SKM-1 treated with dmso at 0.1 percent for 144 hours (cell line): ENCODE data around the gene GRM1.
"Not testable (repeated sequence)": the region's sequence is repeated elsewhere in the genome, so short reads cannot be mapped to it uniquely, and the experiment has no call there.

Experiments used
- DNase-seq: peaks from one replicate; lab custom pipeline; 2025; ENCODE audit not compliant: unreplicated experiment; lab: John Stamatoyannopoulos, UW

GRM1 gene

GRCh38 chr6:146267946-146268345 is 239.1 kb downstream of the GRM1 start:
- no peak for DNase-seq

GRCh38 chr6:146269482-146269881 is 240.6 kb downstream of the GRM1 start:
- DNase-seq = no peak

GRCh38 chr6:146271163-146271562 is 242.3 kb downstream of the GRM1 start:
- DNase-seq = not testable (repeated sequence)

- no peak for DNase-seq
These were observed 244.6 kb downstream of the GRM1 start for GRCh38 chr6:146273490-146273889.

GRCh38 chr6:146277142-146277541 is 248.3 kb downstream of the GRM1 start:
- no peak for DNase-seq

- no peak for DNase-seq
These were observed 252.9 kb downstream of the GRM1 start for GRCh38 chr6:146281651-146282362.

- DNase-seq = no peak
These were observed 254.0 kb downstream of the GRM1 start for GRCh38 chr6:146282837-146283236.

GRCh38 chr6:146284311-146284710 is 255.4 kb downstream of the GRM1 start:
- no peak for DNase-seq

GRCh38 chr6:146286961-146287360 is 258.1 kb downstream of the GRM1 start:
- DNase-seq = no peak

GRCh38 chr6:146287691-146288369 is 259.0 kb downstream of the GRM1 start:
- peak; percentile 56 for DNase-seq

GRCh38 chr6:146289816-146290588 is 261.1 kb downstream of the GRM1 start:
- DNase-seq = no peak

GRCh38 chr6:146290589-146290901 is 261.7 kb downstream of the GRM1 start:
- no peak for DNase-seq

- no peak for DNase-seq
These were observed 263.6 kb downstream of the GRM1 start for GRCh38 chr6:146292506-146292905.

GRCh38 chr6:146295695-146296094 is 266.8 kb downstream of the GRM1 start:
- DNase-seq = no peak

GRCh38 chr6:146297815-146298214 is 269.0 kb downstream of the GRM1 start:
- no peak for DNase-seq

- DNase-seq = no peak
These were observed 271.7 kb downstream of the GRM1 start for GRCh38 chr6:146300521-146300920.

GRCh38 chr6:146301764-146302163 is 272.9 kb downstream of the GRM1 start:
- DNase-seq = peak; percentile 9

- no peak for DNase-seq
These were observed 274.1 kb downstream of the GRM1 start for GRCh38 chr6:146302994-146303393.

- DNase-seq = no peak
These were observed 275.3 kb downstream of the GRM1 start for GRCh38 chr6:146304181-146304580.

- peak; percentile 85 for DNase-seq
These were observed 276.2 kb downstream of the GRM1 start for GRCh38 chr6:146305092-146305491.

GRCh38 chr6:146305951-146306350 is 277.1 kb downstream of the GRM1 start:
- peak; percentile 32 for DNase-seq

GRCh38 chr6:146310628-146311027 is 281.8 kb downstream of the GRM1 start:
- DNase-seq = no peak
